Neural cell (in vitro differentiated cells): ENCODE data around the gene MYO9A. TPM values are rescaled to one million over a fixed set of nuclear protein-coding genes. Genes with fewer than 3 reads are reported as not detected.

ENCODE experiments used
- H2AFZ ChIP-seq: fragments of 200-600, 300-800 bp; sonication (generic), shearing (Covaris generic); 2 replicates; pipeline ENCODE4 v1.6.0; 2014; ENCODE audit warnings: low read depth, mild to moderate bottlenecking, antibody characterized with exemption, low read length, moderate library complexity
- H3F3A ChIP-seq: fragments of 200-600 bp; shearing (Covaris generic); 2 replicates; pipeline ENCODE4 v1.6.1; 2016; ENCODE audit warnings: mild to moderate bottlenecking, moderate library complexity, mixed read lengths, antibody characterized with exemption, low read length; ENCODE audit not compliant: insufficient read depth, poor library complexity, severe bottlenecking
- H3K27ac ChIP-seq: fragments of 200-600, 300-800 bp; sonication (generic), shearing (Covaris generic); 2 replicates; pipeline ENCODE4 v1.5.1; 2014; ENCODE audit warnings: mild to moderate bottlenecking, low read length, moderate library complexity
- H3K27me3 ChIP-seq: fragments of 300-800, 200-600 bp; sonication (generic), shearing (Covaris generic); 2 replicates; pipeline ENCODE4 v1.6.0; 2014; ENCODE audit warnings: mild to moderate bottlenecking, low read depth, low read length, moderate library complexity; ENCODE audit not compliant: insufficient read depth
- H3K36me3 ChIP-seq: fragments of 300-800, 200-600 bp; sonication (generic), shearing (Covaris generic); 2 replicates; pipeline ENCODE4 v1.5.1; 2014; ENCODE audit warnings: mild to moderate bottlenecking, antibody characterized with exemption, low read length, moderate library complexity; ENCODE audit not compliant: insufficient read depth
- H3K4me2 ChIP-seq: fragments of 300-800, 200-600 bp; sonication (generic), shearing (Covaris generic); 2 replicates; pipeline ENCODE4 v1.6.0; 2014; ENCODE audit warnings: mild to moderate bottlenecking, low read length
- H3K4me3 ChIP-seq: fragments of 300-800, 200-600 bp; sonication (generic), shearing (Covaris generic); 2 replicates; pipeline ENCODE4 v1.5.1; 2014; ENCODE audit warnings: mild to moderate bottlenecking, low read length, moderate library complexity
- H3K79me2 ChIP-seq: fragments of 200-600 bp; shearing (Covaris generic); replicated peaks from 2 replicates; pipeline ENCODE4 v1.6.0; 2014; ENCODE audit warnings: mild to moderate bottlenecking, low read length, moderate library complexity; ENCODE audit not compliant: insufficient read depth
- H3K9ac ChIP-seq: fragments of 300-800, 200-600 bp; sonication (generic), shearing (Covaris generic); 2 replicates; pipeline ENCODE4 v1.6.1; 2016; ENCODE audit warnings: mild to moderate bottlenecking, low read length, mixed read lengths
- H3K9me2 ChIP-seq: fragments of 200-600 bp; shearing (Covaris generic); 2 replicates; pipeline ENCODE4 v1.6.1; 2016; ENCODE audit warnings: mild to moderate bottlenecking, low read length, mixed read lengths; ENCODE audit not compliant: insufficient read depth
- H3K9me3 ChIP-seq: fragments of 200-600, 300-800 bp; sonication (generic), shearing (Covaris generic); 2 replicates; pipeline ENCODE4 v1.6.1; 2016; ENCODE audit warnings: mild to moderate bottlenecking, mixed run types, low read length, moderate library complexity, mixed read lengths
- H4K20me1 ChIP-seq: fragments of 200-600 bp; shearing (Covaris generic); 2 replicates; pipeline ENCODE4 v1.6.1; 2016; ENCODE audit warnings: mild to moderate bottlenecking, mixed run types; ENCODE audit not compliant: insufficient read depth
- CTCF ChIP-seq: fragments of 450-650 bp; IDR thresholded peaks from 2 replicates; pipeline ENCODE4 v1.5.1; 2014; ENCODE audit warnings: antibody characterized with exemption, mild to moderate bottlenecking, moderate library complexity; ENCODE audit not compliant: poor library complexity, severe bottlenecking
- EP300 ChIP-seq: fragments of 450-650 bp; conservative IDR thresholded peaks from 2 replicates; pipeline ENCODE4 v1.6.1; 2014; ENCODE audit warnings: antibody characterized with exemption, mild to moderate bottlenecking, moderate library complexity; ENCODE audit not compliant: poor library complexity, severe bottlenecking
- EZH2 ChIP-seq: fragments of 200-600, 300-800 bp; shearing (Covaris generic), sonication (generic); IDR thresholded peaks from 2 replicates; pipeline ENCODE4 v1.6.1; 2014; ENCODE audit warnings: antibody characterized with exemption, low read length, borderline replicate concordance, mild to moderate bottlenecking; ENCODE audit not compliant: insufficient read depth, poor library complexity, severe bottlenecking
- MXI1 ChIP-seq: fragments of 450-650 bp; conservative IDR thresholded peaks from 2 replicates; pipeline ENCODE4 v1.6.1; 2014; ENCODE audit warnings: antibody characterized with exemption, mild to moderate bottlenecking; ENCODE audit not compliant: poor library complexity, severe bottlenecking
- POLR2AphosphoS5 ChIP-seq: IDR thresholded peaks from 2 replicates; pipeline ENCODE4 v1.6.1; 2012
- RAD21 ChIP-seq: fragments of 450-650 bp; conservative IDR thresholded peaks from 2 replicates; pipeline ENCODE4 v1.6.1; 2014; ENCODE audit warnings: antibody characterized with exemption, mild to moderate bottlenecking, moderate library complexity
- REST ChIP-seq: IDR thresholded peaks from 2 replicates; pipeline ENCODE4 v1.6.1; 2012; ENCODE audit warnings: borderline replicate concordance
- SMC3 ChIP-seq: fragments of 450-650 bp; conservative IDR thresholded peaks from 2 replicates; pipeline ENCODE4 v1.6.1; 2014; ENCODE audit warnings: antibody characterized with exemption, mild to moderate bottlenecking, moderate library complexity; ENCODE audit not compliant: poor library complexity
- TAF1 ChIP-seq: IDR thresholded peaks from 2 replicates; pipeline ENCODE4 v1.6.1; 2012; ENCODE audit warnings: low read depth
- polyA plus RNA-seq: library from polyadenylated mRNA; depleted of rRNA; stranded (reverse); fragments of >200 nt; gene quantifications from 2 replicates; pipeline ENCODE4 v1.2.3, GENCODE V29; 2014

MYO9A gene
- polyA plus RNA-seq, 1 donor from 2014 or later = 22.7 TPM

- no peak for TF ChIP-seq EZH2
- no peak for TF ChIP-seq MXI1
- no peak overlapping the region for H3K4me3 ChIP-seq
- peaks cover 11% of the 10 kb centered on the region for H3K79me2 ChIP-seq
- H3K27ac ChIP-seq = no peak overlapping the region
- H2AFZ ChIP-seq = no peak overlapping the region
- H4K20me1 ChIP-seq = no peaks in the 10 kb centered on the region
- H3K9ac ChIP-seq = no peak overlapping the region
- no peaks in the 10 kb centered on the region for H3K9me3 ChIP-seq
- H3K27me3 ChIP-seq = no peaks in the 10 kb centered on the region
- H3K9me2 ChIP-seq = no peaks in the 10 kb centered on the region
- H3F3A ChIP-seq = no peaks in the 10 kb centered on the region
- no peak overlapping the region for H3K4me2 ChIP-seq
- H3K36me3 ChIP-seq = no peaks in the 10 kb centered on the region
These were observed 80.6 kb downstream of the MYO9A start for GRCh38 chr15:72037321-72037720.

- Histone ChIP-seq H3K9me2 (no peaks in the 10 kb centered on the region), H3K27me3 (no peaks in the 10 kb centered on the region), H4K20me1 (no peaks in the 10 kb centered on the region), H3K9ac (no peak overlapping the region), H3K27ac (no peak overlapping the region), H3F3A (no peaks in the 10 kb centered on the region), H3K9me3 (no peaks in the 10 kb centered on the region), H2AFZ (no peak overlapping the region), H3K4me2 (no peak overlapping the region), H3K4me3 (no peak overlapping the region), H3K36me3 (no peaks in the 10 kb centered on the region), H3K79me2 (peaks cover 11% of the 10 kb centered on the region)
- TF ChIP-seq SMC3 = no peak
- no peak for TF ChIP-seq CTCF
- no peak for TF ChIP-seq MXI1
- no peak for TF ChIP-seq TAF1
- TF ChIP-seq EP300 = no peak
- TF ChIP-seq REST = no peak
- no peak for TF ChIP-seq EZH2
- TF ChIP-seq RAD21 = no peak
- TF ChIP-seq POLR2AphosphoS5 = no peak
These were observed 82.9 kb downstream of the MYO9A start for GRCh38 chr15:72034859-72035650.
